Measurements from ENCODE around the gene NSUN7. TPM values are rescaled to one million over a fixed set of nuclear protein-coding genes. Genes with fewer than 3 reads are reported as not detected.

Gene NSUN7
- polyA plus RNA-seq, 1 donor from 2014 or later: 0.51 TPM

GRCh38 chr4:40785727-40786126, 36.0 kb downstream of the NSUN7 start:
- H3K27ac ChIP-seq (ENCODE audit: low read length): no peak overlapping the region
- no peaks in the 10 kb centered on the region for H3K9me3 ChIP-seq (ENCODE audit: low read length)
- H3K79me2 ChIP-seq (replicated peaks; ENCODE audit: insufficient read depth, low read length): no peaks in the 10 kb centered on the region
- no peaks in the 10 kb centered on the region for H3F3A ChIP-seq (ENCODE audit: insufficient read depth, low read length, poor library complexity, severe bottlenecking)
- no peaks in the 10 kb centered on the region for H3K9me2 ChIP-seq (ENCODE audit: insufficient read depth, low read length)
- no peak overlapping the region for H2AFZ ChIP-seq (ENCODE audit: low read depth, low read length)
- H4K20me1 ChIP-seq (ENCODE audit: insufficient read depth): no peaks in the 10 kb centered on the region
- H3K4me2 ChIP-seq (ENCODE audit: low read length): no peak overlapping the region
- H3K4me3 ChIP-seq (ENCODE audit: low read length): no peak overlapping the region
- no peaks in the 10 kb centered on the region for H3K36me3 ChIP-seq (ENCODE audit: insufficient read depth, low read length)
- no peak overlapping the region for H3K9ac ChIP-seq (ENCODE audit: low read length)
- TF ChIP-seq TAF1 (IDR thresholded peaks at IDR 0.05; ENCODE audit: low read depth) (no peak), SMC3 (conservative IDR thresholded peaks at IDR 0.05; ENCODE audit: poor library complexity) (no peak), EZH2 (IDR thresholded peaks at IDR 0.05; ENCODE audit: borderline replicate concordance, insufficient read depth, low read length, poor library complexity, severe bottlenecking) (no peak), REST (IDR thresholded peaks at IDR 0.05; ENCODE audit: borderline replicate concordance) (no peak), EP300 (conservative IDR thresholded peaks at IDR 0.05; ENCODE audit: poor library complexity, severe bottlenecking) (no peak), CTCF (IDR thresholded peaks at IDR 0.05; ENCODE audit: poor library complexity, severe bottlenecking) (no peak), POLR2AphosphoS5 (IDR thresholded peaks at IDR 0.05) (no peak), MXI1 (conservative IDR thresholded peaks at IDR 0.05; ENCODE audit: poor library complexity, severe bottlenecking) (no peak), RAD21 (conservative IDR thresholded peaks at IDR 0.05) (no peak)
- H3K27me3 ChIP-seq (ENCODE audit: insufficient read depth, low read depth, low read length): no peaks in the 10 kb centered on the region

GRCh38 chr4:40788331-40788730, 38.6 kb downstream of the NSUN7 start:
- H2AFZ ChIP-seq (ENCODE audit: low read depth, low read length): no peak overlapping the region
- H3K4me2 ChIP-seq (ENCODE audit: low read length): no peak overlapping the region
- H3K9me2 ChIP-seq (ENCODE audit: insufficient read depth, low read length): no peaks in the 10 kb centered on the region
- TF ChIP-seq MXI1 (conservative IDR thresholded peaks at IDR 0.05; ENCODE audit: poor library complexity, severe bottlenecking): no peak
- TF ChIP-seq RAD21 (conservative IDR thresholded peaks at IDR 0.05): no peak
- no peak for TF ChIP-seq TAF1 (IDR thresholded peaks at IDR 0.05; ENCODE audit: low read depth)
- TF ChIP-seq EZH2 (IDR thresholded peaks at IDR 0.05; ENCODE audit: borderline replicate concordance, insufficient read depth, low read length, poor library complexity, severe bottlenecking): no peak
- no peak for TF ChIP-seq REST (IDR thresholded peaks at IDR 0.05; ENCODE audit: borderline replicate concordance)
- no peak for TF ChIP-seq POLR2AphosphoS5 (IDR thresholded peaks at IDR 0.05)
- TF ChIP-seq SMC3 (conservative IDR thresholded peaks at IDR 0.05; ENCODE audit: poor library complexity): no peak
- TF ChIP-seq CTCF (IDR thresholded peaks at IDR 0.05; ENCODE audit: poor library complexity, severe bottlenecking): no peak
- TF ChIP-seq EP300 (conservative IDR thresholded peaks at IDR 0.05; ENCODE audit: poor library complexity, severe bottlenecking): no peak
- H3K27me3 ChIP-seq (ENCODE audit: insufficient read depth, low read depth, low read length): no peaks in the 10 kb centered on the region
- H3K9me3 ChIP-seq (ENCODE audit: low read length): no peaks in the 10 kb centered on the region
- H4K20me1 ChIP-seq (ENCODE audit: insufficient read depth): no peaks in the 10 kb centered on the region
- no peak overlapping the region for H3K27ac ChIP-seq (ENCODE audit: low read length)
- no peaks in the 10 kb centered on the region for H3F3A ChIP-seq (ENCODE audit: insufficient read depth, low read length, poor library complexity, severe bottlenecking)
- no peaks in the 10 kb centered on the region for H3K79me2 ChIP-seq (replicated peaks; ENCODE audit: insufficient read depth, low read length)
- no peak overlapping the region for H3K4me3 ChIP-seq (ENCODE audit: low read length)
- H3K36me3 ChIP-seq (ENCODE audit: insufficient read depth, low read length): no peaks in the 10 kb centered on the region
- no peak overlapping the region for H3K9ac ChIP-seq (ENCODE audit: low read length)

Measured in neural cell (in vitro differentiated cells).